Kidney epithelial cell (primary cell): Measurements from ENCODE around the gene KCNH1. TPM values are rescaled to one million over a fixed set of nuclear protein-coding genes. Genes with fewer than 3 reads are reported as not detected.

ENCODE experiments used
- DNase-seq: peaks from one replicate; pipeline ENCODE4 v3.0.0-alpha.2; 2010; ENCODE audit warnings: low read depth
- H3K27me3 ChIP-seq: 2 replicates; pipeline ENCODE4 v1.6.0; 2011; ENCODE audit warnings: low read length; ENCODE audit not compliant: control insufficient read depth, insufficient read depth
- H3K36me3 ChIP-seq: 2 replicates; pipeline ENCODE4 v1.5.1; 2011; ENCODE audit warnings: low read length; ENCODE audit not compliant: control insufficient read depth, insufficient read depth
- H3K4me3 ChIP-seq: 2 replicates; pipeline ENCODE4 v1.5.1; 2011; ENCODE audit warnings: low read depth, mild to moderate bottlenecking, control low read depth, low read length
- total RNA-seq: library from RNA; depleted of rRNA; stranded (reverse); fragments of >200 nt; gene quantifications from 2 replicates; pipeline ENCODE4 v1.2.3, GENCODE V29; 2015
- TF ChIP-seq, protein P1 (sequence below): IDR thresholded peaks from 2 replicates; pipeline ENCODE4 v1.5.1; 2011; ENCODE audit warnings: mild to moderate bottlenecking, moderate library complexity, low read length, control low read depth, inconsistent platforms; ENCODE audit not compliant: insufficient read depth, poor library complexity, severe bottlenecking

The KCNH1 gene
- total RNA-seq, 1 donor from 2014 or later: 14.3 TPM

DNA sequence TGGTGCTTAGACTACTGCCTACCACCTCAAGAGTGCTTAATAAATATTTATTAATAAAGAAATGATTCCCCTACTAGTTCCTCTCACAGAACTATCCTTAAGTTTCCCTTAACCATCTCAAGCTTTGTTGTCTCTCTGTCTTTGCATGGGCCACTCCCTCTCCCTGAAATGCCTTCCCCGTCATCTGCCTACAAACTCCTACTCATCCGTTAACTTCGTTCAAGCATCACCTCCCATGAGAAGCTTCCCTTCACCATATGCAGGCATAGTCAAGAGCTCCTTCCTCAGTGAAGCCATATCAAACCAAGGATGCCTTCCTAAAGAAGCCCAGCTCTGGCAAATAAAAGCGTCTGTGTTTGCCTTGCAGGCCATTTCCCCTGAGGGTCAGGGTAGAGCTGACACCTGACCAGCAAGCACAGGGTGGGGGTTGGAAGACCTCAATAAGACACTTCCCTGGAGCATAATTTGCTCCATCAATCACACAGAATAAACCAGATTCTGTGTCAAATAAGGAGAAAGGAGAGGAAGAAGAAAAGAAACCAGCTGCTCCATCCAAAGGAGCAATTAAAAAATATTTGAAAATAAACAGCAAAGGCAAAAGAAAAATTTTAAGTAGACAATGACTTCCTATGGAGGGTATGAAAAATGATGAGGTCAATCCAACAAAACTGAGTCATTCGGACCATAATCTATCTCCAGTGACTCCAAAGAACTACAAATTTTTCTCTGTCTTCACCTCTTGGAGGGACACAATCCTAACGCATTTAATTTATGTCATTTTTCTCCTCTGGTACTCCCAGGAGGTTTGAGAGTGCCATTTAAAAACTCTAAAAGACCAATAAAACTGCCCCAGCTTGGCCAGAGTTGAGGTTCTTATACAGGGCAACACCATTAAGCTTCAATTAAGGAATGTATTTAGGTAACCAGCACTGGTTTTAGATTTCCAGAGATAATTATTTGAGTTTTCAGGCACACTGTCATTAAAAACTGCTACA lies 303.6 kb downstream of the KCNH1 start:
- no peak overlapping the region for H3K4me3 ChIP-seq
- no peaks in the 10 kb centered on the region for H3K27me3 ChIP-seq
- no peak for DNase-seq
- TF ChIP-seq, protein P1, sequence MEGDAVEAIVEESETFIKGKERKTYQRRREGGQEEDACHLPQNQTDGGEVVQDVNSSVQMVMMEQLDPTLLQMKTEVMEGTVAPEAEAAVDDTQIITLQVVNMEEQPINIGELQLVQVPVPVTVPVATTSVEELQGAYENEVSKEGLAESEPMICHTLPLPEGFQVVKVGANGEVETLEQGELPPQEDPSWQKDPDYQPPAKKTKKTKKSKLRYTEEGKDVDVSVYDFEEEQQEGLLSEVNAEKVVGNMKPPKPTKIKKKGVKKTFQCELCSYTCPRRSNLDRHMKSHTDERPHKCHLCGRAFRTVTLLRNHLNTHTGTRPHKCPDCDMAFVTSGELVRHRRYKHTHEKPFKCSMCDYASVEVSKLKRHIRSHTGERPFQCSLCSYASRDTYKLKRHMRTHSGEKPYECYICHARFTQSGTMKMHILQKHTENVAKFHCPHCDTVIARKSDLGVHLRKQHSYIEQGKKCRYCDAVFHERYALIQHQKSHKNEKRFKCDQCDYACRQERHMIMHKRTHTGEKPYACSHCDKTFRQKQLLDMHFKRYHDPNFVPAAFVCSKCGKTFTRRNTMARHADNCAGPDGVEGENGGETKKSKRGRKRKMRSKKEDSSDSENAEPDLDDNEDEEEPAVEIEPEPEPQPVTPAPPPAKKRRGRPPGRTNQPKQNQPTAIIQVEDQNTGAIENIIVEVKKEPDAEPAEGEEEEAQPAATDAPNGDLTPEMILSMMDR: no peak
- H3K36me3 ChIP-seq: no peaks in the 10 kb centered on the region

DNA sequence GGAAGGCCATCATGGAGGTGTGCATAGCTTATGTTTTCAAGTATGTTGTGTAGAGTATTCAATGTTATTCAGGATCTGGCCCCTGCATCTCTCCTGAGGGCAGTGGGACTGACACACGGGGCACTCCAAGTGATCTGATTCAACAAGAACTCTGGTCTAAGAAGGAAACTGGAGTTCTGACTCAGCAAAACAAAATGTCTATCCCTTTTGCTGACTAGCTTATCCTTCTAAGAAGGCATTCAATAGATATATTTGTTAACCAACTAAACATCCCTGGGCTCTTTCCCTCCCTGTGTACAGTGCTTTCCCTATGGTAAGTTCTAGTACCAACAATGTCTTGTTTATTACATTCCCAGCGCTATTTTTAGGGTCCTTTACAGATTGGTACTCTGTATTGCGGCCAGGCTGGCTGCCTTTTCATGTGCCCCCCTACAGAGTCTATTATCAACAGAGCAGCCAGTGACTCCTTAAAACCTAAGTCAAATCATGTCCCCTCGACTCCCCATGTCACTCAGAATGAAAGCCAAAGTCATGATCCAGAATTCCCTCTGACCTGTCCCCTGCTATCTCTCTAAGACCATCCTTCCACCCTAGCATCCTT lies 304.9 kb downstream of the KCNH1 start:
- Histone ChIP-seq H3K36me3 (no peaks in the 10 kb centered on the region), H3K27me3 (no peaks in the 10 kb centered on the region), H3K4me3 (no peak overlapping the region)
- DNase-seq: no peak
- TF ChIP-seq, protein P1: no peak

DNA sequence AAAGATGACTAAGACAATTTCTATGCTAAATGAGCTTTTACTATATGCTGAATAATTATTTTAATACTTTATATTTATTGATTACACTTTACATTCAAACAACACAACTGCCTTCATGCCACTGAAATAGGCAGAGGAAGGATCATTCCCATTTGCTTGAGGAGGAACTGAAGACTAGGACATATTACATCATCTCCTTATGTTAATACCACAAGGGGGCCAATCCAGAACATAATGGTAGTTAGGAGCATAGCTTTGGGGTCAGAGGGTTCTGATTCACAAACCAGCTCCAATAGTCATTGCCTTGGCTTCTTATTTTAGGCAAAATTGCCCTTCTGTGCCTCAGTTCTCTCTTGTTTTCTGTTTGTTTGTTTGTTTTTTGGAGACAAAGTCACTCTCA lies 306.5 kb downstream of the KCNH1 start:
- Histone ChIP-seq H3K4me3 (no peak overlapping the region), H3K36me3 (no peaks in the 10 kb centered on the region), H3K27me3 (no peaks in the 10 kb centered on the region)
- DNase-seq: no peak
- TF ChIP-seq, protein P1: no peak

DNA sequence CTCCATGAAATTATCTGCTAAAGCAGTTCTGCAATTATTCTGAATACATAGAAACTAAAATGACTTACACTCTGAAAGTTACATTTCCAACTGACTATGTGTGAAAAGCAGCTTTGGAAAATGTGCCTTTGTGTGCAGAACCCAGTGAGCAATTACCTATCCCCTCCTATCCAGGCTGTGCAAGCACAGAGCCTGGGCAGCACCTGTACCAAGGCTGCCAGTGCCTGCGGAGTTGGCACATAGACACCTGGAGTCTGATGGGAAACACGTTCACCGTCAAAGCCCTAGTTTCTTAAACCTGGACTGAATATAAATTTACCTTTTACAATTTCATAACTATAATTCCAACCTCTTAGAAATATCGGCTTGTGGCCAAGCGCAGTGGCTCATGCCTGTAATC lies 307.3 kb downstream of the KCNH1 start:
- no peaks in the 10 kb centered on the region for H3K27me3 ChIP-seq
- DNase-seq: no peak
- TF ChIP-seq, protein P1: no peak
- H3K36me3 ChIP-seq: no peaks in the 10 kb centered on the region
- H3K4me3 ChIP-seq: no peak overlapping the region

DNA sequence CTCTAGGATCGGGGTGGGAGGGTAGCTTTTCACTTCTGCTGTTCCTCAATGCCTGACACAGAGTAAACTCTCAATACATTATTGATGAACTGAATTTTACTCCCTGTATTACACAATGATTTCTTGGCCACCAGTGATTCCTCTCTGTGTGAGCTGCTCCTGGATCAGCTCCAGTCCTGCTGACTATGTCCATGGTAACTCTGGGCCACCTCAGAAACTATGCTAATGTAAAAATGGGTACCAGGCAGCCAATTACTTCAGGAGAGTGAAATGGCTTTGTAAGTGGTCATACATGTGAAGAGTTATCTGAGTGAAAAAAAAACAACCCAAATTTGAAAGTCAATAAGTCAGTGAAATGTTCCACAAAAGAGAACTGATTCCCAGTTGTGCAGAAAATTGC lies 311.0 kb downstream of the KCNH1 start:
- TF ChIP-seq, protein P1: no peak
- Histone ChIP-seq H3K27me3 (no peaks in the 10 kb centered on the region), H3K36me3 (no peaks in the 10 kb centered on the region)

DNA sequence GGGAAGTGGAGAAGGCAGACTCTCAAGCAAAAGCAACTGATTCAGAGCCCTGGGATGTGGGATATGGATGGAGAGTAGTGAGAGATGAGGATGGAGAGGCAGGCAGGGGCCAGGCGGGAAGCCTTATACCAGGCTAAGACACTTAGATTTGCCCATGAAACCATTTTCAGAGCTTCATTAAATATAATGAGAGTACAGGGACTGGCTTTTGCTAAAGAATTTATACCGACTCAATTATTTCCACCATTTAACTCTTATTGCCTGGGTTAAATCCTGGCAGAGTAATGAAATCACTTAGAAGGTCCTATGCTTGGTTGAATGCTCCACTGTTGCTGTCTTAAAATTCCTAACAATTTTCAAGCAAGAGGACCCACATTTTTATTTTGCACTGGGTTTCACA lies 311.7 kb downstream of the KCNH1 start:
- no peak for DNase-seq
- H3K4me3 ChIP-seq: no peak overlapping the region
- TF ChIP-seq, protein P1: no peak

More for the DNA sequence above, 311.0 kb downstream of the KCNH1 start:
- no peak overlapping the region for H3K4me3 ChIP-seq
- DNase-seq: no peak

More for the DNA sequence above, 311.7 kb downstream of the KCNH1 start:
- no peaks in the 10 kb centered on the region for H3K36me3 ChIP-seq
- no peaks in the 10 kb centered on the region for H3K27me3 ChIP-seq
